ENCODE data around the gene WDR7.

WDR7 gene

DNA sequence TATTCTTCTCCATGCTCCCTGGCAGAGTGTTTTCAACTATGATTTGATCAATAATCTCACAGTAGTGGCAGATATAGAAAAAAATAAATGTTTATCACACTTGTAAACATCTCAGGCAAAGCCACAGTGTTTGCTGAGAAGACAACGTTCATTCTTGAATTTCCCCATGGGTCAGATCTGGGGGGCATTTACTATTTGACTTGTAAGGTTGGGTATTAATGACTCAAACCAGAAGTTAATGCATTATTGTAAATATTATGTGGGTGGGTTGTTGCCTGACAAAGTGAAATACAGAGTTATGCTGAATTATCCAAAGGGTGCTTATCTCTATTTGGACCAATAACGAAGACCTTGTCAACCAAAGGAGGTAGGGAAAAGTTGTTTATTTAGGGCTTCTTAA lies 346.0 kb downstream of the WDR7 start:
- DNase-seq (ENCODE audit: low read depth, low spot score) = no peak

DNA sequence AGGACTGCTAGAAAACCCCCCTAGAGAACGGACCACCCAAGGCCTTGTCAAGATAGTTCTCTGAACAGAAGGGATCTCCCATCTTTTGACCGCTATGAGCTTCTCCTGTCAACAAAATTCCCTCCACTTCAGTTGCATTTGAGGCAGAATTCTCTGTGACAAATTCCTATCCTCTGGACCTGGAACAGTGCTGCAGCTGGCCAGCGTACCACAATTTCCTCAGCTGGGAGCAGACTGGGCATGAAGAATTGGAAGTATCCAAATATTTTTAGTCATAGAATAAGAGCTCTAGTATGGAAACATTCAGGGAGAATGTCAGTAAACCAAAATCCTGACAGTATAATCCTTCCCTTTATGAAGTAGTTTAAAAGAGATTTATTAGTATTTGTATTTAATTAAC lies 348.7 kb downstream of the WDR7 start:
- DNase-seq (ENCODE audit: low read depth, low spot score) = no peak
- H3K4me3 ChIP-seq (ENCODE audit: low read length) = no peak overlapping the region

More for the DNA sequence above, 346.0 kb downstream of the WDR7 start:
- H3K4me3 ChIP-seq (ENCODE audit: low read length) = no peak overlapping the region

DNA sequence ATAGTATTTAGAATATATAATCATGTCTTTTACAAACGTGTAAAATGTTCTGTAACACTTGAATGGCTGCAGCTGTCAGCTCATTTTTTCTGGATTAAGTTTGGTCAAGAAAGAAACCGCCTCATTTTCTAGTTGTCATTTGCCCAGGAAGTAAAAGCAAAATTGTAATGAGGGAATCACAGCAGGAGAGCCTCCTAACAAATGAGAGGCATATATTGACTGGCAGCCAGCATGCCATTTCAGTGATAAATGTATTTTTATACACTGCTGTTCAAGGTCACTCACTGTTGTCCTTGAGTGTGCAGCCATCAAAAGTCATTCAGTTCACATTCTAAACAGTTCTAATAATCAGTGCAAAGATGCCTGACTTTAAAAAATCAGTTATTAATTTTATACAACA lies 351.5 kb downstream of the WDR7 start:
- H3K4me3 ChIP-seq (ENCODE audit: low read length) = no peak overlapping the region
- DNase-seq (ENCODE audit: low read depth, low spot score) = no peak

DNA sequence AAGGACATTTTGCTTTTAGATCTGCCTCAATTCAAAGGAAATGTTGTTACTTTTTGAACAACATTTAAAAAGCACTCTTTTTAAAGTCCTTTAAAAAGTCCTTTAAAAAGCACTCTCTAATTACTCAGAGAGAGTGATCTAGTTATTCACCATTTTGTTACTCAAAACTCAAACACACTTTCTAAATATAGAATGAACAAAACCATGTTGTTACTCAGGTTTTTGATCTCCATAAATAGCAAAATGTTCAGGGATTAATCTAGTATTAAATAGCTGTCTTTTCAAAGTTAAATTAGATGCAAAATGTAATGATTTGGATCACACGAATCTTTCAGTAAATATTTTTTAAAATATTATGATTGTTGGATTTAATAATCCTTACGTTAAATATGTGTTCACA lies 352.2 kb downstream of the WDR7 start:
- no peak for DNase-seq (ENCODE audit: low read depth, low spot score)
- no peak overlapping the region for H3K4me3 ChIP-seq (ENCODE audit: low read length)

DNA sequence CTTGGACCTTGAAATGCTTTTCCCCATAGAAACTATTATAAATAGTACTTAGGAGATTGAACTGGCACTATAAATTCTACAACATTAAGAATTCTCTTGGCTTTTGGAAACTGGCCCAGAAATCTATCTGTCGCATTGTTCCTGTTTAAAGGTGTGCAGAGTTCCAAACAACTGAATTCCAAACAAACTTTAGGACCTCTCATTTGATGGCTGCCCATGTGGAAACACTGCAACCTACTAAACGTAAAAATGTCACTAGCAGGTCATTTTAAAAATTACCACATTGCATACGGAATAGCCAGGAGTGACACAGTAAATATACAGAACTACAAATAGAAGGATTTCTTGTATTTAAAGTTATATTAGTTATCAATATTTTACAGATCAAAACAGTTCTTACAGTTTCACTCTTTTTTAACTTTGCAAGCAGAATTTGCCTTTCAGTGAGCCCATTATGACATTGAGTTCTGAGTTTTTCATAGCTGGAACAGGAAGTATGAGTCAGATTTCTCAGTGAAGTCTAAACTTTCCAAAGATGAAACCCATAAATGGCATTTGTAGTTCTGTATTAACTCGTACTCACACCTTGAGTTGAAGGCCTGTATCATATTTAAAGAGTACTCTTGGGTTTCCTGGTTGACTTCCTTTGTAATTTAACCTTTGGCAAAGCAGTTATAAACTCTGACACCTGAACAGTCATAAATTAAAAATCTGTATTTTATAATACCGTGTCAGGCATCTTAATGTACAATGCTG lies 353.4 kb downstream of the WDR7 start:
- peak; percentile 36 for DNase-seq (ENCODE audit: low read depth, low spot score)
- H3K4me3 ChIP-seq (ENCODE audit: low read length) = no peak overlapping the region

DNA sequence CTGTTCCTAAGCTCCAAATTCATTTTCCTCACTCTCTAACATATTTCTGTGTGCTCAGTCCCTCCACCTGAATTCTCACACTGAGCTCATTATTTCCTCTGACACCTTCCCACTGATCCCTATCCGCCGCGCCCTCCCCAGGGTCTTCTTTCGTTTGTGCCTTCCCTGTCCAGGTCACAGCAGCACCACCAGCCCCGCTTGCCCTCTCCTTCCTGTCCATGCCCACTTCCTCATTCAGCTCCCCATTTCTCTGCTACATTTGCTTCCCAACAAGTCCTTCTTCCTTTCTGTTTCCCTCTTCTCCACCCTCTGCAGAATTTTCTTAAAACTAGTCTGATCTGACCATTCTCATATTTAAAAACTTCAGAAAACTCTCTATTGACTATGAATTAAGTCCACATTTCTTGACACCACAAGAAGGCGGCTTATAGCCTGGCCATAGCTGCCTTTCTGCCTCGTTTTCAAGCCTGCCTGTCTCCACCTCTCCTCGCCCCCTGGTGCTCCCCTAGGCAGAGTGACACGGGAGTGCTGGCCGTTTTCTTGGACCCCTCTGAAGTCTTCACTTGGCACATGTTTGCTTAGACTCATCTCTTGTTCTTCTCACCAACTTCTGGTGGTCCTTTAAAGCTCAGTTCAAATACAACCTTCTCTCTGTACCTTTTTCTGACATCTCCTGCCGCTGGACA lies 357.0 kb downstream of the WDR7 start:
- no peak for DNase-seq (ENCODE audit: low read depth, low spot score)
- H3K4me3 ChIP-seq (ENCODE audit: low read length) = no peak overlapping the region

DNA sequence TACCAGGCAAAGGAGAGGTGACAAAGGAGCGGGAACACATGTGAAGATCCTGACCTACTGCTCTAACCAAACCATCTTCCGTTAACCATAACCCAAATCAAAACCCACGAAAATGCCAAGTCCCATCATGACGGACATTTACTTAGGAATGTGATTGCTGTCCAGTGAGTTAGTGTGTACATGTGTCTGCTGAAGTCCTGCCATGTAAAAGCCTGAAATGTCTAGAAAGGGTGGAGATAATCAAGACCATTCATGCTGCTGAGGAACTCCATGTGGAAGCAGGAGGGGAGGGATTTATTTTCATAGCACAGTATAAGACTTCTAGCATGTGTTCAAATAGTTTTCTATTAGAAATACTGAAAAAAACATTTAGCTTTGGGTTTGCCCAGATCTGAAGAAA lies 358.7 kb downstream of the WDR7 start:
- no peak overlapping the region for H3K4me3 ChIP-seq (ENCODE audit: low read length)
- DNase-seq (ENCODE audit: low read depth, low spot score) = no peak

DNA sequence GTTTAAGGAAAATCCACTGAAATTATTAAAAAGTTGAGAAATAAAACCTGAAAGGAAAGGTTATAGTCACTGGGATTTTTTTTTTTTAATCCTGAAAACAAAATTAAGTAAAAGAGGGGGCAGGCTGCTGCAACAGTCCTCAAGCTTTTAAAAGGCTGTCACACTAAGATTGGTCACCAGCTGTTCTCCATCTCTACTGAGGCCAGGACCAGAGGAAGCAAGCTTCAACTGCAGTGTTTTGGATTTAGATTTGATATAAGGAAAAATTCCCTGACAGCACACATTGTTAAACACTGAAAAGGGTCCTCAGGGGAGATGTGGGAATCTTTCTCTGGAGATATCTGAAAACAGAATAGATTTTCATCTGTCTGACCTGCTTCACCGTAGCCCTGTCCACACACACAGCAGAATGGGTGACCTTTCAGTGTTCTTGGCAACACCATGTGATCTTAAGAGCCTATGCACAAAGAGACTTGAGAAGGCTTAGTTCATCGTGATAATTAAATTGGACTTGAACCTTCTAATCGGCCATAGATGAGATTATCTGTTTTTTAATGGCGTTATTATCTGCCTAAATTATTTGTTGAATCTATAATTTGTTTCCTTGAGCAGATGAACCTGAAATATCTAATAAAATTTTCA lies 363.7 kb downstream of the WDR7 start:
- no peak for DNase-seq (ENCODE audit: low read depth, low spot score)

DNA sequence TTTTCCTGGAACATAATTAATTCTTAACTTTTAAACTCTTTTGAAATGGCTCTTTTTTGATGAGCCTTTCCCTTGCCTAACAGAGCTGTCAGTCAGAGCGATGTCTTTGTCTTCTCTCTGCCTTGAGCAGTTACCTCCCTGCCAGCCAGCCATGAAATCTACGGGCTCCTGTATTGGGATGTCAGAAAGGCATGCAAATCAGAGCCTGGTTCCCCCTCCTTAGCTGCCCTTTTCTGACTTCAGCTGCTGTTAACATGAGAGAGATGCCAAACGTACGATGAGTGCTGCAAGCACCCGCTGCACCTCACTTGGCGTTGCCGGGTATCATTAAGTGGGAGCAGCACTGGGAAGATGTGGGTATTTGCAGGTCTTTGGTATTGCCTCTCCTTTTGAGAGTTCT lies 364.3 kb downstream of the WDR7 start:
- no peak for DNase-seq (ENCODE audit: low read depth, low spot score)
- no peak overlapping the region for H3K4me3 ChIP-seq (ENCODE audit: low read length)

More for the DNA sequence above, 363.7 kb downstream of the WDR7 start:
- H3K4me3 ChIP-seq (ENCODE audit: low read length) = no peak overlapping the region

DNA sequence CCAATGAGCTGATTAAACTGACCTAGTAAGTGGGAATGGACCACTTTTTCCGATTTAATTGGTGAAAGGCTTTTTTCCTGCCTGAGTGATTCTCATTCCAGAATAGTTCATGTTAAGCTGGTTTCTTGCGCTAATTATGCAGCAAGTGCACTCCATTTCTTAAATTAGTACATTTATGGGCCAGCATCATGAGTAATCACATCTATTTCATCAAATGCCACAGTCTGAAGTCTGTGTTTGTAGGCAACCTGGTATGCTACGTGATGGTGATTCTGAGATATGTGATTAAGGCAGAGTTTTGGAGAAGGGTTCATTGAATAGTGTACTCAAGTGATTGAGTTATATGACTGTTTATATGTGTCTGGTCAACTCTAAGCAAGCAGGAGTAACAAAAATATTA lies 367.7 kb downstream of the WDR7 start:
- H3K4me3 ChIP-seq (ENCODE audit: low read length) = no peak overlapping the region
- DNase-seq (ENCODE audit: low read depth, low spot score) = no peak

DNA sequence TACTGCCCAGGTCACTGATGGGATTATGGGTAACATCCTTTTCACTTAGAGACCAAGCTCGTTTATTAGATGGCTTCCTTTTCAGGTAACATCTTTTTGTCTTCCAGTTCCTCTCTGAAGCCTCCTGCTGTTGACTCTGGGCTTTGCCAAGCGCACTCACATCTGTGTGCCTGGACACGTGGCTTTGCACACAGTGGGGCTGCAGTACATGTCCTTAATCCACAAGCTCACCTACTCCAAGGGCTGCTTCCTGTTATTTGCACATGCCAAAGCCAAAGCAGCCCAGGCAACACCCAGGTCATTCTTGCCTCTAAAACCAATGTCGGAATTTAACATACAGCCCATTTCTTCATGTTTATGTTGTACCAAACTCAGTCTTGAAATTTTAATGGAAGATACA lies 371.6 kb downstream of the WDR7 start:
- H3K4me3 ChIP-seq (ENCODE audit: low read length) = no peak overlapping the region
- no peak for DNase-seq (ENCODE audit: low read depth, low spot score)

DNA sequence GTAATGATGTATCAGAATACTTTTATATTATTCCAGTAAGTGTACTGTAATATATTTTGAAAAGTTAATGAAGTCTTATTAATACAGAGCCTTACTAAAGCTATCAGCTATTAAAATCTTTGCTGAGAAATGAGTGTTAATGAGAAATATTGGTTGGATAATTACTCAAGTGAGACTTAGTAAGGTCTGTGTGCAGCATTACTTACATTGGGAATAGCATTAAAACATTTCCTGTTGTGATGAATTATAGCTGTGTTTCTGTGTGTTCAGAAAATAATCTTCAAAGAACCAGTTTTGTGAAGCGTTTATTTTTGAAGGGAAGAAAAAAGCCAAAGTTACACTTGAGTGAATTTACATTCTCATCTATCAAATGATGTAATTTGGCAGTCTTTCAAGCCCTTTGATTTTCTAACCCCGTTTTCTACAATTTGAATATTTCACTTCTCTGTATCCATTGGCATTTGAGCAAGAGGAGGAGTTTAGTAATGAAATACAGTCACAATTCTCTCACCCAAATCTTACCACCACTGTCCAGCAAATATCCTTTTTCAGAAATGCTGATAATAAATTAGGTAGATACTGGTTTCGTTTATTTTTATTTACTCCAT lies 372.2 kb downstream of the WDR7 start:
- H3K4me3 ChIP-seq (ENCODE audit: low read length) = no peak overlapping the region
- no peak for DNase-seq (ENCODE audit: low read depth, low spot score)

DNA sequence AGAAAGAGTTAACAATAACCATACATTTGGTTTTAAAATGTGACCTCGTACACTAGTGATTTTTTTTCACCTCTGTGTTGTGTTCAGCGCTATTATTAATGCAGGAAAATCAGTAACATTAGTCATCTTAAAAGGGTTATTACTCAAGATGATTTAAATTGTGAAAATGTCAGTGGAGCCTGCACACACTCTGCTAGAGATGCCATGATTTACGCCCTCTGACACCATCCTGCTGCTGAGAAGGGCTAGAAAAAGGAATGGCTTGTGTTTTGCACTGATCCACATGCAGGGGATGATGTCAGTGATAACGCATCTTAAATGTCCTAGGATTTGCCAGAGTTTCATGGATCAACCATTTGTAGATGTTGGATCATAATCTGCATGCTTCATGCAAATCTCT lies 374.4 kb downstream of the WDR7 start:
- no peak for DNase-seq (ENCODE audit: low read depth, low spot score)

DNA sequence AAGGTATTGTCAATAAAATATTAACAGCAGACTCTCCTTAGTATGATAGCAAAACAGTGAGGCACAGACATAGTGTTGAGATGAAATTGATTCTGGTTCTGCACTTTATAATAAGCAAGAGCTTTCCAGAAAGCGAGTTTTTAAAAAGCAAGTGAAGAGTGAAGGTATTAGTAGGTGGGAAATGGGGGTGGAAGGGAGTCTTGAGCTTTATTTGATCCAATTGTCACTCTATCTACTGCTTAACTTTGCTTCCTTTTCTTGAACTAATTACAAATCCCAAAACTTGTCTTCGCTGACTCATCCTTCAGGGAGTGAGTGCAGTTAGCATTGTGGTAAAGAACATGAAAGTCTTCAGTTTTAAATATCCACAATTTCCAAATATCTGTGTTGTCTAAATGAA lies 375.2 kb downstream of the WDR7 start:
- DNase-seq (ENCODE audit: low read depth, low spot score) = no peak
- no peak overlapping the region for H3K4me3 ChIP-seq (ENCODE audit: low read length)

More for the DNA sequence above, 374.4 kb downstream of the WDR7 start:
- no peak overlapping the region for H3K4me3 ChIP-seq (ENCODE audit: low read length)

DNA sequence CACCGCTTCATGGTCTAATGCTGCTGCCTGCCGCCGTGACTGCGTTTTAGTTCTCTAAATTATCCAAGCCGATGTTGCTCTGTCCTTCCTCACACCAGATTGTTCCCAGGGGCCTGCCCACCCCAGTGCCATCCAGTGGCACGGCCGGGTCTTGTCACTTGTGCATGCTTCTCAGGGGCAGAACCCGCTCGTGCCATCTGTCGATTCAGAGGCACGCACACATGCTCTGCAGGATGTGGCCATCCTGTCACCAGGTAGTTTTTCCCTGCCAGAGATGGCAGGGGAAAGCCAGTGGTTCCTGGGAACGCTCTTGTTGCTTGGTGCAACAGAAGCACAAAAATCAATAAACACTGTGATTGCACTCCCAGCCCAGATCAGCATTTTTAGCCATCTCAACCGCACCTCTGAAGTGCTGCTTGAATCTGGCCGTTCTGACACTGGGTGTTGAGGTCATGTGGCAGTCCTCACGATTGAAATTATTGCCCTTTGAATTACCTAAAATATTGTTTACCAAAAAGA lies 376.1 kb downstream of the WDR7 start:
- H3K4me3 ChIP-seq (ENCODE audit: low read length) = no peak overlapping the region
- no peak for DNase-seq (ENCODE audit: low read depth, low spot score)

DNA sequence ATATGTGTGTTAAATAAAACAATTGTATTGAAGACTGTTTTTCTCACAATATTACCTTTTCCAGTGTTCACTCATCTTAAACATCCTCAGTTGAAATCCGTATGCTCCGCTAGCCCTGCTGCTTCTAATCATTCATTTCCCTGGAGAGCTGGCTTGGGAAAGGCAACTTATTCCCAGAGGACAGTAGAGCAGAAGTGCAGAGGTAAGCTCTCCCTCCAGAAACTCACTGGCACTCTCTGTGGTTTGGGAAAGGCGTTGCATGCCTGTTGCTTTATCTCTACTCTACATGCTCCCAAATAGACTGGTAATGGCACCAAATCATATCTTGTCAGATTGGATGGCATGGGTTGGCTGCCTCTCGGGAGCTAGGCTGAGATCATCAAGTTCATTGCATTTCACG lies 378.6 kb downstream of the WDR7 start:
- no peak overlapping the region for H3K4me3 ChIP-seq (ENCODE audit: low read length)
- no peak for DNase-seq (ENCODE audit: low read depth, low spot score)

DNA sequence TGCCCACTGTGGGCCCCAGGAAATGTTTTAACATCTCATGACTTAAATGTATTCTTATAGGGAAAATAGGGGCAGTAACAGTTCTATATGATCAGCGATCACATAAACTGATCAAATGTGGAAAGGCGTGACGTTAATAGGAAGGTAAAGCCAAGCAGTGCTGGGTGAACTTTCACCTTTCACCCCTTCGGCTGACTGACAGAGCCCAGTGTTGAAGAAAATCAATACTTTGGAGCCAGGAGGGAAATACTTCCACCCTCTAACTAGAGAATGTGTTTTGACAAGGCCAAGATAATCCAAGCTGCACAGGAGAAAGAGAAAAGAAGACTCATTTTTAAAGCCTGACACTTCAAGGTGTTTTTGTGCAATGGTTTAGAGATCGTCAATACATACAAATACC lies 379.3 kb downstream of the WDR7 start:
- no peak overlapping the region for H3K4me3 ChIP-seq (ENCODE audit: low read length)
- no peak for DNase-seq (ENCODE audit: low read depth, low spot score)

DNA sequence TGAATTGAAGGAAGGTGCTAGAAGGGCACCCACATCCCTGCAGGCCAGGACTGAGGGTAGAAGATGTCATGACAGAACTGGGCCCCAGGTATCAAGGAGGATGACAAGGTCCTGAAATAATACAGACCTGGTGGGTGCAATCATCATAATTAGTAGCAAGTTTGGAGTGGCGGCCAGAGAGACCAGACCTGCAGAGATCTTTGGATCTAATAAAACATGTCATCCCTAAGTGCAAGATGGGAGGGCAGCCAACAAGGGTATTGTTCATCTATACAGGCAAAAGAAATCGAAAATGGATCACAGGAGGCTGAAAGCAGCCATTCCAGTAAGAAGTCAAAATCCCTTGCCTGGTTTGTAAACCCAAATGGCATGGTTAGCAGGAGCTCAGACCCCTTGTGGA lies 384.4 kb downstream of the WDR7 start:
- DNase-seq (ENCODE audit: low read depth, low spot score) = no peak
- H3K4me3 ChIP-seq (ENCODE audit: low read length) = no peak overlapping the region

DNA sequence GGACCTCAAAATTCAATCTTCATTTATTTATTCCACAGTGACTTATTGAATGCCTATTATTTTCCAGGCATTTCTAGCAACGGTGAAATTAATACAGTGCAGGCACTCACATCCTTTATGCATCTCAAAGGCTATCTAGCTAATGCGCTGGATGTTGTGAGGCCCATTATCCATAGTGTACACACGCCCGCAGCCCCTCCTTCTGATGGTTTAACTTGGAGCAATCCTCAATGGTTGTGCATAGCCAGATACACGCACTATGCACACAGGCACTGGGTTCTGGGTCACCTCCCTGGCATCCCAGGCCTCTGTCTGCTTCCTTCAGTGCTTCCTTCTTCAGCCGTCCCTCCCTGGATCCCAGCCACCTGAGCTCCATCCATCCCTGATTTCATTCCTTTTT lies 387.2 kb downstream of the WDR7 start:
- no peak overlapping the region for H3K4me3 ChIP-seq (ENCODE audit: low read length)
- DNase-seq (ENCODE audit: low read depth, low spot score) = no peak

DNA sequence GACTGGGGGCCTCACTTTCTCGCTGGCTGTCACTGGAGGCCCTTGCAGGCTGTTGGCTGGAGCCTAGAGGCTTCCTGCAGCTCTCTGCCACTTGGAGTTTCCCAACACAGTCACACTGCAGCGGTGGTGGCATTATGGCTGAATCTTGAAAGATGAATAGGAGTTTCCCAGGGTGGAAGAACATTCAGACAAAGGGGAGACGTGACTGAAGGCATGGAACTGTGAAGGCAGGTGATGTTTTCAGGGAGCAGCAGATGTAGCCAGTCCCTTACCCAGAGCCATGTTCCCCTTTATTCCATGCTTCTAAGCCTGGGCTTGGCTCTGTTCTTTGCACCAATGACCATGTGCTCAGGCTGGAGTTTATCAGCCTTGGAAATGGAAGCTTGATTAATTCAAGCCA lies 389.0 kb downstream of the WDR7 start:
- DNase-seq (ENCODE audit: low read depth, low spot score) = no peak
- H3K4me3 ChIP-seq (ENCODE audit: low read length) = no peak overlapping the region

Data from Jurkat, Clone E6-1 (cell line).